ENCODE results near the gene WFDC8. TPM values are rescaled to one million over a fixed set of nuclear protein-coding genes. Genes with fewer than 3 reads are reported as not detected.
"Not testable (repeated sequence)": the region's sequence is repeated elsewhere in the genome, so short reads cannot be mapped to it uniquely, and the experiment has no call there.

Gene WFDC8
- total RNA-seq, 1 experiment from 2014 or later, result not detected

DNA sequence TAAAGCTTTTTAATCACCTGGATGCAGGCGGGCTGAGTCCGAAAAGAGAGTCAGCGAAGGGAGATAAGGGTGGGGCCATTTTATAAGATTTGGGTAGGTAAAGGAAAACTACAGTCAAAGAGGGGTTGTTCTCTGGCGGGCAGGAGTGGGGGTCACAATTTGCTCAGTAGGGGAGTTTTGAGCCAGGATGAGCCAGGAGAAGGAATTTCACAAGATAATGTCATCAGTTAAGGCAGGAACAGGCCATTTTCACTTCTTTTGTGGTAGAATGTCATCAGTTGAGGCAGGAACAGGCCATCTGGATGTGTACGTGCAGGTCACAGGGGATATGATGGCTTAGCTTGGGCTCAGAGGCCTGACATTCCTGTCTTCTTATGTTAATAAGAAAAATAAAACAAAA is 5.2 kb upstream of the WFDC8 start:
- H3K9me3 ChIP-seq (ENCODE audit: low read length); H2AFZ ChIP-seq (ENCODE audit: low read length); BruUV-seq (replicated peaks); H3K4me3 ChIP-seq (ENCODE audit: low read length); H3K27ac ChIP-seq (ENCODE audit: low read length); H3K36me3 ChIP-seq (ENCODE audit: low read depth, low read length); H3K9ac ChIP-seq (ENCODE audit: low read length); POLR2A ChIA-PET (ENCODE audit: unreplicated experiment); H3F3A ChIP-seq (ENCODE audit: low read length, unreplicated experiment); CTCF ChIA-PET; ATAC-seq; H3K4me1 ChIP-seq (ENCODE audit: insufficient read depth, low read length); H3K9me2 ChIP-seq (replicated peaks; ENCODE audit: low read length); intact Hi-C loops (cut with micrococcal nuclease); H3K4me2 ChIP-seq (ENCODE audit: low read length); H3K79me2 ChIP-seq (ENCODE audit: low read length); H4K20me1 ChIP-seq (ENCODE audit: low read length); DNase-seq: not testable (repeated sequence)
- peaks cover 46% of the 10 kb centered on the region for H3K27me3 ChIP-seq (ENCODE audit: low read length)

DNA sequence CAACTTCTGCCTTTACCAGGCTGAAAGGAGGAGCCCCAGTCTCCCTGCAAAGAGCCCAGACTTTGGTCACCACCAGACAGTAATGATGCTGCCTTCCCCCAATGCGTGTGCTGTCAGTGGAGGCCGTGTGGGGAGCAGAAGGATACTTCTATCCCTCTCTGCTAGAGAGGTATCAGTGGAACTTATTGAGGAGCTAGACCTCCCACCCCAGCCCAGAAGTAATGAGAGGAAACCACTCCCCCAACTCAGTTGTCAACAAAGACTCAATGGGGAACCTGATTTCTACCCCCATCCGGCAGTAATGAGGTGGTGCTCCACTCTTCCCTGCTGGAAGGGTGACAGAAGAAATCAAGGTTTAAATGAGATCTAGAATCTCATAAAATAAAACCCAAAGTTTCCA is 4.4 kb upstream of the WFDC8 start:
- no peaks in the 10 kb centered on the region for H4K20me1 ChIP-seq (ENCODE audit: low read length)
- no peaks in the 10 kb centered on the region for H3F3A ChIP-seq (ENCODE audit: low read length, unreplicated experiment)
- H3K4me2 ChIP-seq (ENCODE audit: low read length), result no peak overlapping the region
- H3K9me3 ChIP-seq (ENCODE audit: low read length), result no peaks in the 10 kb centered on the region
- no peaks in the 10 kb centered on the region for H3K4me1 ChIP-seq (ENCODE audit: insufficient read depth, low read length)
- no peak for TF ChIP-seq EZH2phosphoT487 (IDR thresholded peaks at IDR 0.05; ENCODE audit: borderline replicate concordance, low read length)
- no peak for TF ChIP-seq EZH2 (IDR thresholded peaks at IDR 0.05; ENCODE audit: low read length, unreplicated experiment)
- H3K9me2 ChIP-seq (replicated peaks; ENCODE audit: low read length), result no peaks in the 10 kb centered on the region
- POLR2A ChIA-PET (ENCODE audit: unreplicated experiment), result no interaction called here
- BruUV-seq (replicated peaks), result no TSS peak
- no peak overlapping the region for H3K4me3 ChIP-seq (ENCODE audit: low read length)
- no peaks in the 10 kb centered on the region for H3K79me2 ChIP-seq (ENCODE audit: low read length)
- intact Hi-C loops (cut with micrococcal nuclease), result no loop called here
- DNase-seq (no peak), ATAC-seq (no peak)
- CTCF ChIA-PET, result no interaction called here
- no peaks in the 10 kb centered on the region for H3K36me3 ChIP-seq (ENCODE audit: low read depth, low read length)
- H2AFZ ChIP-seq (ENCODE audit: low read length), result no peak overlapping the region
- H3K9ac ChIP-seq (ENCODE audit: low read length), result no peak overlapping the region
- no peak overlapping the region for H3K27ac ChIP-seq (ENCODE audit: low read length)
- peaks cover 49% of the 10 kb centered on the region for H3K27me3 ChIP-seq (ENCODE audit: low read length)

DNA sequence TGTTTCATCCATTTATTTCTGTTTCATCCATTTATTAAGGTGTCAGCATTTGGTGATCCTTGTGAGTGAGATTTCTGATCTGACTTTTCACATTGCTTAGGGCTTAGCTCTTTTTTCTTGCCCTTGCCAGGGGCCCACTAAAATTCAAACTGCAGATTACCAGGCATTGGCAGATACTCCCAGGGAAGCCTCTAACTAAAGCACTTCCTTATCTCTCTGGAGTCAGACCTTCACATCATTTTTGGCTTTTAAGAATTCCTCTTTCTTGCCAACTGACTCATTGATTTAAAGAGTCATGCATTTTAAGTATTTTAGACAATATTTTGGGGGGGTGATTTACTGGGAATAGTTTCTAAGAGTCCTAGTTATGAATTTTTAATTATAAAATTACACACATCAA is 2.6 kb upstream of the WFDC8 start:
- H3K27me3 ChIP-seq (ENCODE audit: low read length), result peaks cover 45% of the 10 kb centered on the region
- no peak overlapping the region for H3K27ac ChIP-seq (ENCODE audit: low read length)
- no peaks in the 10 kb centered on the region for H3K9me3 ChIP-seq (ENCODE audit: low read length)
- H2AFZ ChIP-seq (ENCODE audit: low read length), result no peak overlapping the region
- ATAC-seq, result no peak
- no peak overlapping the region for H3K4me3 ChIP-seq (ENCODE audit: low read length)
- H3K9ac ChIP-seq (ENCODE audit: low read length), result no peak overlapping the region
- TF ChIP-seq EZH2phosphoT487 (IDR thresholded peaks at IDR 0.05; ENCODE audit: borderline replicate concordance, low read length) (no peak), EZH2 (IDR thresholded peaks at IDR 0.05; ENCODE audit: low read length, unreplicated experiment) (no peak)
- TF ChIP-seq, protein P1, sequence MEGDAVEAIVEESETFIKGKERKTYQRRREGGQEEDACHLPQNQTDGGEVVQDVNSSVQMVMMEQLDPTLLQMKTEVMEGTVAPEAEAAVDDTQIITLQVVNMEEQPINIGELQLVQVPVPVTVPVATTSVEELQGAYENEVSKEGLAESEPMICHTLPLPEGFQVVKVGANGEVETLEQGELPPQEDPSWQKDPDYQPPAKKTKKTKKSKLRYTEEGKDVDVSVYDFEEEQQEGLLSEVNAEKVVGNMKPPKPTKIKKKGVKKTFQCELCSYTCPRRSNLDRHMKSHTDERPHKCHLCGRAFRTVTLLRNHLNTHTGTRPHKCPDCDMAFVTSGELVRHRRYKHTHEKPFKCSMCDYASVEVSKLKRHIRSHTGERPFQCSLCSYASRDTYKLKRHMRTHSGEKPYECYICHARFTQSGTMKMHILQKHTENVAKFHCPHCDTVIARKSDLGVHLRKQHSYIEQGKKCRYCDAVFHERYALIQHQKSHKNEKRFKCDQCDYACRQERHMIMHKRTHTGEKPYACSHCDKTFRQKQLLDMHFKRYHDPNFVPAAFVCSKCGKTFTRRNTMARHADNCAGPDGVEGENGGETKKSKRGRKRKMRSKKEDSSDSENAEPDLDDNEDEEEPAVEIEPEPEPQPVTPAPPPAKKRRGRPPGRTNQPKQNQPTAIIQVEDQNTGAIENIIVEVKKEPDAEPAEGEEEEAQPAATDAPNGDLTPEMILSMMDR (conservative IDR thresholded peaks at IDR 0.05; ENCODE audit: low read depth, low read length), result no peak
- intact Hi-C loops (cut with micrococcal nuclease), result no loop called here
- no peaks in the 10 kb centered on the region for H4K20me1 ChIP-seq (ENCODE audit: low read length)
- BruUV-seq (replicated peaks), result no TSS peak
- CTCF ChIA-PET, result no interaction called here
- no peak overlapping the region for H3K4me2 ChIP-seq (ENCODE audit: low read length)
- no peaks in the 10 kb centered on the region for H3F3A ChIP-seq (ENCODE audit: low read length, unreplicated experiment)
- H3K4me1 ChIP-seq (ENCODE audit: insufficient read depth, low read length), result no peaks in the 10 kb centered on the region
- no peaks in the 10 kb centered on the region for H3K79me2 ChIP-seq (ENCODE audit: low read length)
- no peaks in the 10 kb centered on the region for H3K36me3 ChIP-seq (ENCODE audit: low read depth, low read length)
- no peaks in the 10 kb centered on the region for H3K9me2 ChIP-seq (replicated peaks; ENCODE audit: low read length)
- DNase-seq, result no peak
- POLR2A ChIA-PET (ENCODE audit: unreplicated experiment), result no interaction called here

DNA sequence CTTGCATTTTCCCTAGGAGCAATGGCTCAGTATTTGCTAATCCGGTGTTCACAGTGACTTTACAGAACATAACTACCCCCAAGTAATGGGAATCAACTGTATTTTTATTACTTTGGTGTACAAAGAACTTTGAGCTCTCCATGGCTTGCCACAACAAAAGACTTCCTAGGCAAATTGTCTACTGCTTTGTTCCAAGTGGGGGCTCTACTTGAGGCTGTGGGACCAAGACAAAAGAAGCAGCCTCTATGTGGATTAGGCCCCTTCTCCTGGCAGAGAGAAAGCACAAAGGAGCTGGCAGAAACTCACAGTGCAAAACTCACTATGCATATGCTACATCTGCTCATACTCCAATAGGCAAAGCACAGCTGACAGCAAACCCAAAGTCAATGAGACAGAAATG is 853 bp downstream of the WFDC8 start:
- Histone ChIP-seq H3K27ac (ENCODE audit: low read length) (no peak overlapping the region), H3K79me2 (ENCODE audit: low read length) (no peaks in the 10 kb centered on the region), H3K9me2 (replicated peaks; ENCODE audit: low read length) (no peaks in the 10 kb centered on the region), H3K4me3 (ENCODE audit: low read length) (no peak overlapping the region), H3K9me3 (ENCODE audit: low read length) (no peaks in the 10 kb centered on the region), H3K36me3 (ENCODE audit: low read depth, low read length) (no peaks in the 10 kb centered on the region), H3K4me2 (ENCODE audit: low read length) (no peak overlapping the region), H2AFZ (ENCODE audit: low read length) (no peak overlapping the region), H3K4me1 (ENCODE audit: insufficient read depth, low read length) (no peaks in the 10 kb centered on the region), H3F3A (ENCODE audit: low read length, unreplicated experiment) (no peaks in the 10 kb centered on the region), H4K20me1 (ENCODE audit: low read length) (no peaks in the 10 kb centered on the region), H3K9ac (ENCODE audit: low read length) (no peak overlapping the region), H3K27me3 (ENCODE audit: low read length) (peaks cover 37% of the 10 kb centered on the region)
- ChIA-PET CTCF (no interaction called here), POLR2A (ENCODE audit: unreplicated experiment) (no interaction called here)
- DNase-seq, result no peak
- intact Hi-C loops (cut with micrococcal nuclease), result no loop called here
- no TSS peak for BruUV-seq (replicated peaks)
- ATAC-seq, result no peak
- TF ChIP-seq EZH2phosphoT487 (IDR thresholded peaks at IDR 0.05; ENCODE audit: borderline replicate concordance, low read length) (no peak), EZH2 (IDR thresholded peaks at IDR 0.05; ENCODE audit: low read length, unreplicated experiment) (no peak)
- TF ChIP-seq, protein P1 (conservative IDR thresholded peaks at IDR 0.05; ENCODE audit: low read depth, low read length), result no peak
